K562 (cell line): ENCODE measurements around the gene RAI1. TPM values are rescaled to one million over a fixed set of nuclear protein-coding genes. Genes with fewer than 3 reads are reported as not detected.
A peak's percentile ranks its signal among the peaks of the same experiment; 100 is the strongest.

Experiments
- ATAC-seq: fragments of 200-7000 bp; cut with Tn5 transposase; 3 replicates; pipeline ENCODE4 v1.9.1; 2020; ENCODE audit warnings: moderate library complexity
- BruUV-seq: library from RNA; stranded (reverse); fragments of 400-500 nt; replicated peaks from 2 replicates; lab custom pipeline; 2021; lab: Mats Ljungman, UMichigan
- CTCF ChIA-PET: fragments of 300-600 bp; formaldehyde crosslinking; extraction: SDS; loops from one replicate; lab custom pipeline; 2021; ENCODE audit warnings: low intra/inter-chr PET ratio; lab: Yijun Ruan, JAX
- POLR2A ChIA-PET: fragments of 300-600, 350-650 bp; sonication (Branson Sonifier 250); formaldehyde crosslinking; extraction: SDS; loops from one replicate; lab custom pipeline; 2021; ENCODE audit warnings: antibody characterized with exemption, inconsistent platforms; lab: Yijun Ruan, JAX
- DNase-seq, 4 experiments: peaks; one replicate each; pipeline versions ENCODE4 v3.0.0 to v3.0.0-alpha.2; 2011 to 2018; ENCODE audit warnings: low spot score in 3 of 4, mixed read lengths in 3 of 4; ENCODE audit errors: extremely low read depth in 1 of 4
- FAIRE-seq: peaks from 2 replicates; lab custom pipeline; 2011; peaks lifted over from hg19 to GRCh38; lab: Jason Lieb, UNC
- H2AFZ ChIP-seq: 2 replicates; pipeline ENCODE4 v1.6.0; 2011; ENCODE audit warnings: low read depth, low read length, control low read depth, inconsistent platforms
- H3K27ac ChIP-seq: fragments of 200-600 bp; 3 replicates; pipeline ENCODE4 v1.8.0; 2011; ENCODE audit warnings: low read depth, mild to moderate bottlenecking, control low read depth, inconsistent platforms, low read length, moderate library complexity, mixed read lengths; ENCODE audit errors: extremely low read depth
- H3K27me3 ChIP-seq, 2 experiments: fragments of 300-600 bp in 1 of 2; 2 replicates in 1 of 2; 3 replicates in 1 of 2; pipeline versions ENCODE4 v1.6.0 to v1.8.0; 2011; ENCODE audit warnings: inconsistent platforms in 2 of 2, low read length in 2 of 2, mild to moderate bottlenecking in 1 of 2, mixed read lengths in 1 of 2, moderate library complexity in 1 of 2; ENCODE audit not compliant: control insufficient read depth in 2 of 2, insufficient read depth in 2 of 2
- H3K36me3 ChIP-seq: fragments of 300-600 bp; 3 replicates; pipeline ENCODE4 v1.8.0; 2011; ENCODE audit warnings: mild to moderate bottlenecking, low read length, inconsistent platforms; ENCODE audit not compliant: control insufficient read depth, insufficient read depth
- H3K4me1 ChIP-seq, 2 experiments: fragments of 200-600 bp in 1 of 2; replicated peaks in 1 of 2; 2 replicates in 1 of 2; 3 replicates in 1 of 2; pipeline versions ENCODE4 v1.5.1 to v1.8.0; 2011; ENCODE audit warnings: inconsistent platforms in 2 of 2, low read length in 2 of 2, mild to moderate bottlenecking in 1 of 2, mixed read lengths in 1 of 2, moderate library complexity in 1 of 2; ENCODE audit not compliant: control insufficient read depth in 2 of 2, insufficient read depth in 2 of 2
- H3K4me2 ChIP-seq: 2 replicates; pipeline ENCODE4 v1.6.1; 2011; ENCODE audit warnings: low read length, control low read depth, inconsistent platforms, mixed read lengths; ENCODE audit not compliant: insufficient read depth
- H3K4me3 ChIP-seq: fragments of 200-600 bp; sonication (generic), shearing (Covaris generic); 2 replicates; pipeline ENCODE4 v1.5.1; 2016; ENCODE audit warnings: control low read depth, inconsistent platforms
- H3K79me2 ChIP-seq: fragments of 200-600 bp; 3 replicates; pipeline ENCODE4 v1.8.0; 2011; ENCODE audit warnings: low read length, inconsistent platforms; ENCODE audit not compliant: control insufficient read depth, insufficient read depth
- H3K9ac ChIP-seq, 2 experiments: 2 replicates each; pipeline versions ENCODE4 v1.6.0 to v1.6.1; 2011; ENCODE audit warnings: low read depth in 2 of 2, low read length in 2 of 2, control low read depth in 1 of 2, inconsistent platforms in 1 of 2, mild to moderate bottlenecking in 1 of 2, mixed read lengths in 1 of 2; ENCODE audit not compliant: insufficient read depth in 1 of 2
- H3K9me1 ChIP-seq: one replicate; pipeline ENCODE4 v1.6.0; 2011; ENCODE audit warnings: inconsistent platforms, mild to moderate bottlenecking, low read length, moderate library complexity; ENCODE audit not compliant: control insufficient read depth, insufficient read depth
- H3K9me3 ChIP-seq: replicated peaks from 2 replicates; pipeline ENCODE4 v1.5.1; 2011; ENCODE audit warnings: low read depth, low read length, inconsistent platforms; ENCODE audit not compliant: control insufficient read depth, insufficient read depth
- H4K20me1 ChIP-seq: replicated peaks from 2 replicates; pipeline ENCODE4 v1.6.1; 2011; ENCODE audit warnings: low read length, inconsistent platforms, mixed read lengths; ENCODE audit not compliant: control insufficient read depth, insufficient read depth
- ARID2 ChIP-seq: fragments of 450-650 bp; IDR thresholded peaks from 2 replicates; pipeline ENCODE4 v1.6.1; 2017; ENCODE audit warnings: antibody characterized with exemption, mild to moderate bottlenecking
- ATF3 ChIP-seq, 2 experiments: fragments of 450-650 bp in 1 of 2; sonication (generic) in 1 of 2; formaldehyde crosslinking in 1 of 2; IDR thresholded peaks in 1 of 2; conservative IDR thresholded peaks in 1 of 2; 2 replicates each; pipeline versions ENCODE4 v1.6.1 to v1.8.1; 2016 to 2023; ENCODE audit warnings: mild to moderate bottlenecking in 2 of 2, moderate library complexity in 2 of 2, inconsistent platforms in 1 of 2, missing genetic modification reagents in 1 of 2
- BRF2 ChIP-seq: IDR thresholded peaks from 3 replicates; pipeline ENCODE4 v1.6.1; 2011; ENCODE audit warnings: borderline replicate concordance, mild to moderate bottlenecking; ENCODE audit not compliant: insufficient read length, insufficient read depth
- CHD4 ChIP-seq: fragments of 200-600 bp; sonication (generic); IDR thresholded peaks from 3 replicates; pipeline ENCODE4 v1.6.1; 2012; ENCODE audit warnings: low read depth, mild to moderate bottlenecking, mixed read lengths, low read length, inconsistent platforms; ENCODE audit not compliant: insufficient read depth, insufficient replicate concordance, poor library complexity, severe bottlenecking
- CXXC5 ChIP-seq: fragments of 250-450 bp; sonication (Bioruptor Pico); IDR thresholded peaks from 2 replicates; pipeline ENCODE4 v1.8.0; 2022; ENCODE audit warnings: inconsistent platforms, mild to moderate bottlenecking, moderate library complexity
- ETV5 ChIP-seq: sonication (generic); formaldehyde crosslinking; IDR thresholded peaks from 2 replicates; pipeline ENCODE4 v1.4.0; 2020; ENCODE audit warnings: low read depth, mild to moderate bottlenecking, missing genetic modification reagents
- FOXP1 ChIP-seq: sonication (generic); formaldehyde crosslinking; IDR thresholded peaks from 2 replicates; pipeline ENCODE4 v1.8.0; 2022; ENCODE audit warnings: mild to moderate bottlenecking, missing genetic modification reagents
- GABPB1 ChIP-seq: sonication (generic); formaldehyde crosslinking; IDR thresholded peaks from 2 replicates; pipeline ENCODE4 v1.8.0; 2022; ENCODE audit warnings: mild to moderate bottlenecking, missing genetic modification reagents
- GATAD2A ChIP-seq: fragments of 450-650 bp; IDR thresholded peaks from 2 replicates; pipeline ENCODE4 v1.6.1; 2017
- JUND ChIP-seq, 2 experiments: IDR thresholded peaks; 2 replicates in 1 of 2; 3 replicates in 1 of 2; pipeline ENCODE4 v1.6.1; 2011; ENCODE audit warnings: borderline replicate concordance in 2 of 2, low read depth in 2 of 2, low read length in 2 of 2, improper control_type of control experiment in 1 of 2, missing biosample characterization in 1 of 2, missing genetic modification characterization in 1 of 2, missing genetic modification reagents in 1 of 2
- RAD51 ChIP-seq: fragments of 450-650 bp; IDR thresholded peaks from 2 replicates; pipeline ENCODE4 v1.7.1; 2016; ENCODE audit warnings: low read depth, mild to moderate bottlenecking, borderline replicate concordance
- RNF2 ChIP-seq: sonication (generic); IDR thresholded peaks from 2 replicates; pipeline ENCODE4 v1.6.1; 2016
- SAP30 ChIP-seq: fragments of 200-600 bp; sonication (generic); IDR thresholded peaks from 2 replicates; pipeline ENCODE4 v1.6.1; 2012; ENCODE audit warnings: borderline replicate concordance, low read depth, mild to moderate bottlenecking, moderate library complexity, low read length, control low read depth, inconsistent platforms; ENCODE audit not compliant: insufficient read depth, poor library complexity, severe bottlenecking
- TBL1XR1 ChIP-seq, 2 experiments: IDR thresholded peaks; 2 replicates each; pipeline ENCODE4 v1.6.1; 2012; ENCODE audit warnings: improper control_type of control experiment in 2 of 2, low read length in 2 of 2, mild to moderate bottlenecking in 1 of 2
- ZNF280A ChIP-seq: fragments of 450-650 bp; IDR thresholded peaks from 2 replicates; pipeline ENCODE4 v1.6.1; 2018; ENCODE audit warnings: mild to moderate bottlenecking, low read depth; ENCODE audit not compliant: partially characterized antibody
- WGBS: fragments of 100-300 bp; shearing (Covaris generic); methylation state at CpG from one replicate; pipeline ENCODE4 v1.1.6; 2016; ENCODE audit warnings: low coverage, mixed read lengths; ENCODE audit not compliant: insufficient coverage; ENCODE audit errors: missing lambda C conversion rate; 5-methylcytosine and 5-hydroxymethylcytosine counted together
- in situ Hi-C: fragments of 300-500 bp; cut with MboI; formaldehyde crosslinking; loops from 4 replicates; pipeline ENCODE4 v1.15.0; 2018; ENCODE audit warnings: inconsistent platforms, mixed read lengths
- intact Hi-C: fragments of 100-400 bp; cut with micrococcal nuclease; formaldehyde crosslinking; loops from 2 replicates; pipeline ENCODE4 v1.14.2; 2022
- polyA plus RNA-seq, 8 experiments: library from polyadenylated mRNA; depleted of rRNA in 4 of 8; stranded (reverse) in 5 of 8; unstranded in 3 of 8; fragments of >200 nt; fragmentation: Nextera tagmentation in 2 of 8; fragmentation: Illumina TruSeq in 1 of 8; extraction: Ambion mirVana in 2 of 8; extraction: Trizol in 1 of 8; gene quantifications; 2 replicates each; pipeline versions ENCODE4 v1.2.1 to v1.2.3, GENCODE V29; 2011 to 2014; ENCODE audit warnings: inconsistent platforms in 1 of 8, missing spikeins in 1 of 8
- total RNA-seq, 7 experiments: library from RNA; depleted of rRNA in 6 of 7; stranded (reverse); fragments of >200 nt in 6 of 7; fragmentation: Illumina TruSeq in 2 of 7; extraction: Trizol in 2 of 7; gene quantifications; 2 replicates each; pipeline versions ENCODE4 v1.2.1 to v1.2.3, GENCODE V29; 2011 to 2021; ENCODE audit warnings: low replicate concordance in 1 of 7

The RAI1 gene
- total and polyA plus RNA-seq, 9 of the 15 experiments (the other 6 are each of a cell fraction or from before 2014, with no cell fraction given) = 0.68 to 19.9 (median 5.5) TPM

- FAIRE-seq (no peak), DNase-seq (peak; percentile 70 to 90 (median 87)), ATAC-seq (peak; percentile 82)
- peak overlapping the region; percentile 76 to 91 for H3K9ac ChIP-seq
- H3K4me2 ChIP-seq = peak overlapping the region; percentile 77
- 1% methylated on average over 26 of the region's 90 CpGs for WGBS
- H3K79me2 ChIP-seq = peaks cover 96% of the 10 kb centered on the region
- BruUV-seq = no TSS peak
- H4K20me1 ChIP-seq = peaks cover 5% of the 10 kb centered on the region; the same call in 1 of the 2 replicates
- POLR2A ChIA-PET = interaction anchor here (0.5 to 3.5 kb wide), 4 partner anchors 9 to 414 kb away, joined by 3 to 20 read pairs (median 4); no protein-coding TSS in a partner anchor
- no peaks in the 10 kb centered on the region for H3K9me3 ChIP-seq
- H3K4me3 ChIP-seq = peak overlapping the region; percentile 58
- peak overlapping the region; percentile 84 for H3K27ac ChIP-seq
- in situ Hi-C loops = no loop called here
- peaks cover 26 to 43% of the 10 kb centered on the region in 2 experiments for H3K4me1 ChIP-seq
- peak overlapping the region; percentile 41 for H2AFZ ChIP-seq
- intact Hi-C loops = no loop called here
- H3K36me3 ChIP-seq = peaks cover under 1% of the 10 kb centered on the region; the same call in 1 of the 3 replicates
- CTCF ChIA-PET = no interaction called here
- no peaks in the 10 kb centered on the region for H3K27me3 ChIP-seq
- peaks cover 2% of the 10 kb centered on the region for H3K9me1 ChIP-seq
- TF ChIP-seq FOXP1 (CRISPR knock-in tag) (no peak), ATF3 (IDR thresholded peaks at IDR 0.05) (peak; percentile 41; the same call in 1 of the 2 replicates), ATF3 (CRISPR knock-in tag; conservative IDR thresholded peaks at IDR 0.05) (no peak), JUND (IDR thresholded peaks at IDR 0.05; ENCODE audit: borderline replicate concordance, low read depth, low read length) (0 out of 2 replicates have a peak, but pooled peaks have one; percentile 31), JUND (tag; IDR thresholded peaks at IDR 0.05; ENCODE audit: borderline replicate concordance, low read depth, low read length) (0 out of 3 replicates have a peak, but pooled peaks have one; percentile 9), TBL1XR1 (IDR thresholded peaks at IDR 0.05; ENCODE audit: low read length in 2 of 2) (no peak), GATAD2A (no peak), SAP30 (no peak), CXXC5 (CRISPR knock-in tag) (peak; percentile 57; the same call in 1 of the 2 replicates), RNF2 (peak; percentile 59; the same call in 1 of the 2 replicates), ZNF280A (no peak), ARID2 (no peak), GABPB1 (CRISPR knock-in tag) (0 out of 2 replicates have a peak, but pooled peaks have one; percentile 8), RAD51 (no peak), BRF2 (no peak), ETV5 (0 out of 2 replicates have a peak, but pooled peaks have one; percentile 52), CHD4 (no peak)
Observed at GRCh38 chr17:17694169-17695081, 13.2 kb downstream of the RAI1 start.
